KG1 (cell line): Measurements from ENCODE around the gene SLC47A1.
"Not testable (repeated sequence)": the region's sequence is repeated elsewhere in the genome, so short reads cannot be mapped to it uniquely, and the experiment has no call there.

Experiments
- DNase-seq: peaks from one replicate; lab custom pipeline; 2025; lab: John Stamatoyannopoulos, UW

SLC47A1 gene

DNA sequence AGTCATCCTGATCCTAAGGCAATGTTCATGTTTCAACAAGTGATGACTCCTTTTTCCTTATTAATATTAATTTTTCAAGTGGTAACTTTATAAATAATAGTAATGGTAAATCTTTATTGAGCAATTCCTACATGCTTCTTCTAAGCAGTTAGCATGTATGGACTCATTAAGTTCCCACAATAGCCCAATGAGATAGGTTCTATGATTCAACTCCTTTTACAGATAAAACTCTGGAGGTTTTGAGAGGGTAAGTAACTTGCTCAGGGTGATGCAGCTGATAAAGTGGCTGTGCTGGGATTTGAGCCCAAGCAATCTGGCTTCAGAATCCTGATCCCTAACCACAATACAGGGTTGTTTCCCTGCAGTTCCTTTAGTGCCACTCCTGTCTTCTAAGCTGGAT lies 25.3 kb downstream of the SLC47A1 start:
- DNase-seq = no peak

DNA sequence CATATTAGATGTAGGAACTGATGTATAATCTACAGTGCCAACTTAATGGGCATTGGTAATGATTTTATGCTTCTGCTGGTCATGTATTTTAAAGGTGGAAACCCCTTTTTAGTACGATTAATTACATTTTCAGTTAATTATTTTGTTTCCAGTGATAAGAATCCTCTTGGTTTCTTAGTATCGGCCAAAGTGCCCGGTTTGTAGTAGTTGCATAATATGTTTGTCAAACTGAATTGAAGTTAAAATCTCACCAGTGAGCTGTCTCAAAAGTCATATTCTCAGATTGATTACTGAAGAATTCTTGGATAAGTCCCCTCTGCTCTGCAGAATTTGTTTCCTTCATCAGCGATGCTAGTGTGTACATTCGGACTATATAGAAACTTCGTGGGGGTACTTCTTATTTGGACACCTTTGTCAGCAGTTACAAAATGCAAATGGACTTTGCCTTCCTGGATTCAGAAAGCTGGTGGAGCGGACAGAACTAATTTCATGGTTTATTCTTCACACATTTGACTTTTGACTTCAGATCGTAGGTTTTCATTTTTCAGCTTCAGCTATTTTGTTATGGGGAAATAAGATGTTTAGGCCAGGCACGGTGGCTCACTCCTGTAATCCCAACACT lies 28.2 kb downstream of the SLC47A1 start:
- no peak for DNase-seq

DNA sequence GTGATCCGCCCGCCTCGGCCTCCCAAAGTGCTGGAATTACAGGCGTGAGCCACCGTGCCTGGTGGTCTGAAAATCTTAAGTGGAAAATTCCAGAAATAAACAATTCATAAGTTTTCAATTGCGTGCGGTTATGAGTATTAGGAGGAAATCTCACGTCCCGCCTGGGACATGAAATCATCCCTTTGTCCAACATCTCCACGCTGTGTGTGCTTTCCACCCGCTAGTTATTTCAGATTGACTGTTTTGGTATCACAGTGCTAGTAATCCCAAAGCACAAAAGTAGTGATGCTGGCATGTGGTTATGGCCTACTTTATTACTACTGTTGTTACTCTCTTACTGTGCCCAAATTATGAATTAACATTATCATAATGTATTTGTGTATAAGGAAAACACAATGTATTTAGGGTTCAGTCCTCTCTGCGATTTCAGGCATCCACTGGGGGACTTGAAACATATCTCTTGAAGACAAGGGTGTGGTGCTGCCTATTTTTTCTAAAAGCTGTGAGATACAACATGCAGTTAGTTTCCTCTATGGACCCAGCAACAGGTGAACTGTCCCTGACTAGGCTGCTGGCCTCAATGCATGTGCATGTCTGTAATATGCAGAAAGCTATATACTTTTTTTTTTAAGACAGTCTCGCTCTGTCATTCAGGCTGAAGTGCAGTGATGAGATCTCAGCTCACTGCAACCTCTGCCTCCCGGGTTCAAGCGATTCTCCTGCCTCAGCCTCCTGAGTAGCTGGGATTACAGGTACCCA lies 32.3 kb downstream of the SLC47A1 start:
- DNase-seq = no peak

DNA sequence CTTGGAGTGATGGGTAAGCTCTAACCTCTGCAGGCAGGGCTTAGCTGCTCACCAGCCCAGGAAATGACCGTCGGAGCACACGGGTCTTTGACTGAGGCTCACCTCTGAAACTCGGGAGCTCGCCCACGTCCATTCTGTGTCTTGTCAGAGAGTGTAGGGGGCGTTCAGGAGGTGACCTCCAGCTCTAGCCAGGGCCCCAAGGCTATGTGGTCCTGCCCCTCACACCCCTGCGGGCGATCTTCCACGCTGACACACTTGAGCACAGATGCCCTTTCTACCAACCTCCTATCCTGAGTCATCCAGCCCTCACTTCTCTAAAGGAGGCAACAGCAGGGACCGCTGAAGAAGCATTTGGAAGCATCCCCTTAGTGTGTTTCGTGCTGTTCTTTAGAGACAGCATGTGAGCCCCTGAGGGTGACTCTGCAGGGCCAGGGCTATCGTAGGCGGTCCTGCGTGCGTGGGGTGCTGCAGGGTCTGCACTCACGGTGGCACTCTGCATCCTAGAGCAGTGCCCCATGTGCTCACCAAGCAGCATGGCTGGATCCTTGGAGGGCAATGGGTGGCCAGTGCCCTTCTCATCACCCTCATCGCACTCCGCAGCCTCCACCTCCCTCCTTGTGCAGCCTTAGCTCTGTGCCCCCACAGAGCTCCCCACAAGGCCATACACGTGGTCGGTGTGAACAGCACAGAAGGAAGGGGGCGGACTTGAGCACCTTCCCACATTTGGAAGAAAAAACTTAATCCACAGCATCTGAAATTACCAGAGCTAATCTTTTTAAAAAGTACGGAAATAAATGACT lies 33.8 kb downstream of the SLC47A1 start:
- DNase-seq = no peak

DNA sequence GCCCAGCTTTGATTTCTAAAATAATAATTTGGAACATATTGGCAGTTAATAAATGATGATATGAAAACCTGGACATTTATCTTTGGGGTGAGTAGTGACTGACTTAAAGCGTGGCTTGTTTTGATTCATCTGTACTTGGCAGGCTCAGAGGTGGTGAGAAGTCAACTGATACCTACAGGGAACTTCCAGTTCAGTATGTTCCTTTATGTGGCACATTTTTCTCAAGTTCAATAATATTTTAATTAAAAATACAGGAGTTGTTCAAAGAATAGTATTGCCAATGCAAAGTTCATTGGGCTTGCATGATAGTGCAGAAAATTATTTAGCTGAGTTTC lies 34.3 kb downstream of the SLC47A1 start:
- DNase-seq = no peak

DNA sequence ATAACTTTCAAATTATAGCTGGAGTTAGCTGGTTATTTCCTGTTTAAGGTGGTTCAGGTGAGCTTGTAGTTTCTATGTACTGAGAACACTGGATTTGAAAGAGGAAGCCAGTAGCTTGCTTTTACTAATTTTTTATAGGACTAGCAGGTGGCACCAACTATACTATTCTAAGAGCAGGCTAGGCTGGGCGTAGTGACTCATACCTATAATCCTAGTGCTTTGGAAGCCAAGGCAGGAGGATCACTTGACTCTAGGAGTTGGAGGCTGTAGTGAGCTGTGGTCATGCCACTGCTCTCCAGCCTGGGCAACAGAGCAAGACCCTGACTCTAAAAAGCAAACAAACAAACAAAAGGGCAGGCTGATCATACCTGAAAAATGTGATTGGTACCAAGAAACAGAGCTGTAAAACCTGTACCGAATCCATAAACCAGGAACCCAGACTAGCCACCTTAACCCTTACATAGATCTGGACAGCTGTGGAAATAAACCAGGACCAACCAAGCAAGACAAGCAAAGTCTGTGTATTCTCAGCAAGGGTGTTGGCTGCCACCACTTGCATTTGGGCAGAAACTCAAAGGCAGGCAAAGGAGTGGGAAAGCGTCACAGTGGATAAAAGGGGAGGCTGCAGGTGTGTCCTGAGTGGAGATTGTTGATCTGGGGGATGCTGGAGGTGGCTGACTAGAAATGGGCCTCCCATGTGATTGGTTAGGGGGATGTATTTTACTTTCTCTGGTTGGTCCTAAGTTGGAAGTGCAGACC lies 36.3 kb downstream of the SLC47A1 start:
- no peak for DNase-seq

DNA sequence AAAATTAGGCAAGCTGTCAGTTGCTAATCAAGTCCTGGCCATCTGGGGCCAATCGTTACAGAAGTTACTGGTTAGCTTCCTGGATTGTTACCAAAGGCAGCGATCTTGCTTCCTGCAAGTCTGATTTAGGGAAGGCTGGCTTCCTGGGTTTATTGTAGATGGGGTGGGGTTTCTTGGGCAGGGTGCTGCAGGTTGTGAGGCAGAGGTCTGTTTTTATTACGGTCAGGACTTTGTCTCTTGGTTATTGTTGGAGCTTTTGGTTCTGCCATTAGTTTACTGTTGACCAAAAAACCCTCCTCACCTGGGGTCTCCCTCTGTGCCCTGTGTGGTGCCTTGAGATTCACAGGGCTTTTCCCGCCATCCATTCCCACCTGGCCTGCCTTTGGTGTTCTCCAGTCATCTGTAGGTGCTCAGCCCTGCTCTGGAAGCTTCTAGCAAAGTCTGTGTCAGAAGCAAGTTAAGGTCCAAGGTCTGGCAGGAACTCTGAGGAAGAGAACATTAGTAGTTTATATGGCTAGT lies 36.9 kb downstream of the SLC47A1 start:
- DNase-seq = no peak

DNA sequence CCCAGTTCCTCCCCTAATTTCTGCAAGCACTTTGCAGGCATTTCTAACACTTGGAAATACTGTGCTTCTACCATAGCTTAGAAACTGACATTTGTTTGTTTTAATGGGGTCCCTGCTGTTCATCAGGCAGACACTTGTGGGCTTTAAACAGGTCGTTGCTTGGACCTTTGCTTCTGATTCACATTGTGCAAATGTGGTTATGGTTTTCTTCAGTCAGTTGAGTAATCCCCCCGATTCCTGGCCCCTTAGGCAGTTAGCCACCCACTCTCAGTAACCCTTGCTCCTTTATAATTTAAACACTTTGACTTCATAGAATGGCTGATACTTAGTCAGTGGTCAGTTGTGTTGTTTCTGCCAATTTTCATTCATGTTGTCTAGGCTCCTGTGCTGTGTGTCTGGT lies 39.4 kb downstream of the SLC47A1 start:
- no peak for DNase-seq

DNA sequence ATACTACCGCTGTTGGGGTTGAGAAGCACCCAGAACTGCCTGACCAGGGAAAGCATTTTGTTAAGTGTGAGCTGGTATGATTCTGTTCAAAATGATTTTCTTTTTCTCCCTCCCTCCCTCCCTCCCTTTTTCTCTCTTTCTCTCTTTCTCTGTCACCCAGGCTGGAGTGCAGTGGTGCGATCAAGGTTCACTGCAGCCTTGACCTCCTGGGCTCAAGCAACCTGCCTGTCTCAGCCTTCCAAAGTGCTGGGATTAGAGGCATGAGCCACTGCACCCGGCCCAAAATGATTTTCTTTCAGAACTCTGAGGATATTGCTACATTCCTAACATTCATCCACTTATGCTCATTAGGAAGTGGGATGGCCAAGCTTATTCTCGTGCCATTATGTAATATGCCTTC lies 41.3 kb downstream of the SLC47A1 start:
- DNase-seq = no peak

DNA sequence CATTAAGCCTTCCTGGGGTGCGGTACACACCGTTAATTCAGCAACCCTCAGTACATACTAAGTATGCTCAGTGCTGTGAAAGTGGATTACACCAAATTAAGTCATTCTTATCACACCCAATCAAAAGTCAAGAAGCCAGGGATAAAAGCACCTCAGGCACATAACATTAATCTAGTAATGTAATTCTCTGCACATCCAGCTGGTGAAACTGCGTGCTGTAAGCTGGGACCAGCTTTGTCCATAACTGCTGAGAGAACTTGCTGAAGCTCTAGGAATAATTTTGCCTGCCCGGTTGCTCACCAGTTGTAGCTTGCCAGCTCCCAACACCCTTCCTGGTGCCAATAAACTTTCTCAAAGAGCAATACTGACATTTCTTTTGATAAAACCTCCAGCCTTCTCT lies 44.9 kb downstream of the SLC47A1 start:
- no peak for DNase-seq

DNA sequence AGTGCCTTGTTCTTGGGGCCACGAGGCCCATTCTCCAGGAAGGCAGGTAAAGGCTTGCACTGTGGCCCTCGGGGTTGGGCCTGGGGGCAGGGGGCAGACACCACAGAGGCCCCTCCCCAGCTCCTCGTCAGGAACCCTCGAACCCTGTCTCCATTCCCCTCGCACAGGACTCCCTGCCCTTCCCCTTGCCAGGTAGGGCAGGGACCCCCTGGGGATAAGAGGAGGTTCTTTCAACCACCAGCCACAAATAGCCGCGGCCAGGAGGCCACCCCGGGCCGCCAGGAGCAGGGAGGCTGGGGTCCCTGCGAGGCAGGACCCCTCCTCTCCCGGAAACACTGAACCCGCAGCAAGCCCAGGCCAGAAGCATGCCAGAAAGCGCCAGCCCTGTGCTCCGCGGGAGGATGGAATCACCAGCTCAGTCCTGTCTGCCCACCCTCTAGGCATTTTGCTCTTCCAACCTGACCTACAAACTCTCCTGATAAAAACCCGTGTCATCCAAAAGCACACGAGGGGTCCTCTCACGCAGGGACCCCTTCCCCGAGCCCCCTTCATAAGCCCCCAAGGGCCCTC lies 45.6 kb downstream of the SLC47A1 start:
- DNase-seq = no peak

DNA sequence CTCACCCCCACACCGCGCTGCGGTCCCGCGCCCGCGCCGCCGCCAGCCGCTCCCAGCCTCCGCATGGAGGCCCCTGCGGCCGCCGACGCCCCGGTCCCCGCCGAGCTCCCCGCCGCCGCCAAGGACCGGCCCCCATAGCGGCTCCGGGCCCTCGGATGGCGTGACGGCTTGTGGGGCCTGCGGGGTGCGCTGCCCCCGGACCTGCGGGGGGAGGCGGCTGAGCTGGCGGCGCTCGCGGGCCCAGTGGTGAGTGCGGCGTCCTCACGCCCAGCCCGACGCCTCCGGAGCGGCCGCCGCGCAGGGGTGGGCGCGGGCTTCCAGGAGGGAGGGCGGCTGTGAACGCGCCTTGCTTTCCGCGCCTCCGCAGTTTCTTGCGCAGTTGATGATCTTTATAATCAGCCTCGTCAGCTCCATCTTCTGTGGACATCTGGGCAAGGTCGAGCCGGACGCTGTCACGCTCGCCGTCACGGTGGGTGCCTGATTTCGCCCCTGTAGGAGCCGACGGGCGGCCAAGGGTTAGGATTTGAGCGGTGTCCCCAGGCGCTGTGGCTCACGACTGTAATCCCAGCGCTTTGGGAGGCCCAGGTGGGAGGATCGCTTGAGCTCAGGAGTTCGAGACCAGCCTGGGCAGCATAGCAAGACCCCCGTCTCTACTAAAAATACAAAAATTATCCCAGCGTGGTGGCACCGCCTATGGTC lies 46.4 kb downstream of the SLC47A1 start:
- DNase-seq = no peak

DNA sequence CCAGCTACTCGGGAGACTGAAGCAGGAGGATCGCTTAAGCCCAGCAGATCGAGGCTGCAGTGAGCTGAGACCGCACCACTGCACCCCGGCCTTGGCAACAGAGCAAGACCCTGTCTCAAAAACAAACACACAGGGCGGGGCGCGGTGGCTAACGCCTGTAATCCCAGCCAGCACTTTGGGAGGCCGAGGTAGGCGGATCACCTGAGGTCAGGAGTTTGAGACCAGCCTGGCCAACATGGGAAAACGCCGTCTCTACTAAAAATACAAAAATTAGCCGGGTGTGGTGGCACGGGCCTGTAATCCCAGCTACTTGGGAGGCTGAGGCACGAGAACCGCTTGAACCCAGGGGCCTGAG lies 46.9 kb downstream of the SLC47A1 start:
- not testable (repeated sequence) for DNase-seq

DNA sequence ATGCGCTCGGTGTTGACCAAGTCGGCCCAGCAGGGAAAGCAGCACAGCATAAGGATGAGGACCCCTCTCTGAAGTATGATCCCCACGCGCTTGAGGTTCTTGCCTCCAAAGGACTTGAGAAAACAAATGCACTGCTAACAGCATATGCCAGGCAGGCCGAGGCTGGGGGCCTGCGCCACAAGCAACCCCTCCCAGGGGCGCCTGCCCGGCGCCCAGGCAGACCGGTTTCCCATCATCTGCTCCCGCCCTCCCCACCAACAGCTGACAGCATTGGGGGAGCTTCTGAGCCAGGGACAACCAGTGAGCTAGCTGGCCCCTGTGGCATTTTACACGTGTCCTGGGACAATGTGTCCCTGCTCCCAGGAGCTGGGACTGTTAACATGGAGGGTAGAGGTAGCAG lies 48.5 kb downstream of the SLC47A1 start:
- DNase-seq = not testable (repeated sequence)

DNA sequence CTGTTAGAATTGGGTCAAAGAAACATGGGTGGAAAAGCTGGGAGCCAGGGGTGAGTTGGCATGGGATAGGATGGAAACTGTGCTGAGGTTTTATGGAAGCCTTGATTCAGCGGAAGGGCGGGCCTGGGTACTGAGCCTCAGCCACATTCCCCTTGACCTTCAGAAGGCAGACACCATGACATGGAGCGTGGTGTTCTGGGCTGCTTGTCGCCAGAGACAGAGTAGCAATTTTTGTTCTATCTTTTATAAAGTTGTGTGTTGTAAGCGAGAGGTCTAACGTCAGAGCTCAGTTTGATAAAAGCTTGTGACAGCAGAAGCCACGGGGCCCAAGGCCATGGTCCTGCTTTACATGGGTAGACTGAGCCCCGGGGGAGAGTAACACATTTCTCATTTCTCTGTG lies 50.2 kb downstream of the SLC47A1 start:
- DNase-seq = no peak

DNA sequence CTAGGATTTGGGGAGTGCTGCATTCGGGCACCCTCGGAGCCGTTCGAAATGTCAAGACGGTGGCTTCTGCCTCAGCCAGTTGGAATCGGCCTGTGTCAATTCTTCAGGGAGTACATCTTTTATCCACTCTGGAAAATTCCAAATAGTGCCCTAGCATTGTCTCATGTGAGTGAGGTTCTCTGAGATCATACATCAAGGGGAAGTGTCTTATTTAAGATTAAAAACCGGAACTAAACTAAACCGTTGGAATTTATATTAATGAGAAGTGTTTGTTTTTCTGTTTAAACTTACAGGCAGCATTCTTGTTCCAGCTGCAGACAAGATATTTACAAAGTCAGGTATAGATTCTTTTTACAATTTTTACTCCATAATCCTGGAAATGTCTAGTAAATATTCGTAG lies 56.8 kb downstream of the SLC47A1 start:
- no peak for DNase-seq

DNA sequence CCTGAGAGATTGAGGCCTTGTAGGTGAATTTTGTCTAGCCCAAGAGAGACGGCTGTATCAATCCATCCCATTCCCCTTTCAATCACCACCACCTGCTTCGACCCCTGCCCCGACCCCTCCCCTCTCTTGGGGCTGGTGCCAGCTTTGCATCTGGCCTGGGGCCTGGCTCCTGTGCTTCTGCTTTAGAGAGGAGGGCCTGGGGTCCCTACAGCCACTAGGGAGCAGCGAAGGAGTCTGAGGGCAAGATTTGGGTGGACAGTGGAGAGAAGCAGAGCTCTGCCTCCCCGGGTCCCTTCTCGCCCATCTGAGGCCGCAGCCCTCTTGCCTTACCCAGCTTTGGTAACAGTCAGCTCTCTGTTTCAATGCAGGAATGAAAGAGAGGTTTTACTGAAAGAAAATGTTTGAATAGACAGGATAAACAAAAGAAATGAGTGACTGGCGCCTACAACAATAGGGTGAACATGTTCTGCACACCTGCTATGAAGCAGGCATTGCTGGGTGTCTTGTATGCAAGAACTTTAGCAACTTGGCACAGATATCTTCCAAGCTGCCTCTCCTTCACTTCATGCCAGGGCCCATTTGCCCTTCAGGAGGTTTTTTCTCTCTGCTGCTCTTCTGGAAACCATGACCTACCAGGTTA lies 57.4 kb downstream of the SLC47A1 start:
- no peak for DNase-seq

DNA sequence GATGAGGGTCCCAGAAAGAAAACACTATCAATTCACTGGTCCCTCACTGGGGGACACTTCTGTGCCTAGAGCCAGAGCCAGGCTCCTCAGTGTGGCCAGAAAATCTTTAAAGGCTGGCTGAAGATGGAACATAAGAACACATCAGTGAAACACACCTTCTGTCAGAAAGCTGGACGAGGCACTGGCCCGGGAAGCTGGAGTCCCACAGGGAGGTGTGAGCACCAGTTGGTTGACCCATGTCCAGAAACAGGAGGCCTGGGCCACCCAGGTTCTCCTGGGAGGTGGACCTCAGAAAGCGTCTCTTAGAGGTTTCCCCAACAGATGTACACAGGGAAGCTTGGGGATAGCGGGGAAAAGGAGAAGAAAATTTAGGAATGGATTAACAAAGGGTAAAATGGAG lies 58.7 kb downstream of the SLC47A1 start:
- no peak for DNase-seq

DNA sequence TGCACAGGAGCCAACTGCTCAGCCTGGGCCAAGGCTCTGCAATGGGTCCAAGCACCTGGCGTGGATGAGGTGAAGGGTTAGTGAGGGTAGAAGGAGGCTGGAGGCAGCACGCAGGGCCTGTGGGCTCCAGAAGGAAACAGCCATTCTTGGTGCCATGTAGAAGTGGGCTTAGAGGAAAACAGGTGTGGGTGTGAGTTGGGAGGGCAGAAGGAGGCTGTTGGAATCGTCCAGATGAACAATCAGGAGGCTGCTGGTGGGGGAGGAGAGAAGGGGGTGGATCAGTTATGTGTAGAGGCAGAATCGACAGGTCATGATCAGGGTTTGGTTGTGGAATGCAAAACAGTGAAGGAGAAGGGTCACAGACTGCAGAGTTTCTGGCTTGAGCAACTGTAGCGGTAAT lies 63.2 kb downstream of the SLC47A1 start:
- DNase-seq = no peak

DNA sequence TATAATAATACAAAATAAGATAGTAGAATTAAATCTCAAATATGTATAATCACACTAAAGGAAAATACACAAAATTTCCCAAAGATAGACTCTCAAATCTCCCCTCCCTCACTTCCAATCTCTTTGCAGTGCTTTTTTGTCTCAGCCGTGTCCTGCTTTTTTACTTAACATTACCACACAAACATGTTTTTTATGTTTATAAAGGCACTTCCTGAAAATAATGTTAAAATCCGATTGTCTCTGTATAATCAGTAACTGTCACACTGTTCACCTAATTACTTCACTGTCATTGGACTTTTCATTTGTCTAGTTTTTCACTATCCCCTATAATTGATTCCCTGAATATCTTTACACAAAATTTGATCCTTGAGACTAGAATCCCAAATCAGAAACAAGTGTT lies 76.7 kb downstream of the SLC47A1 start:
- DNase-seq = no peak

DNA sequence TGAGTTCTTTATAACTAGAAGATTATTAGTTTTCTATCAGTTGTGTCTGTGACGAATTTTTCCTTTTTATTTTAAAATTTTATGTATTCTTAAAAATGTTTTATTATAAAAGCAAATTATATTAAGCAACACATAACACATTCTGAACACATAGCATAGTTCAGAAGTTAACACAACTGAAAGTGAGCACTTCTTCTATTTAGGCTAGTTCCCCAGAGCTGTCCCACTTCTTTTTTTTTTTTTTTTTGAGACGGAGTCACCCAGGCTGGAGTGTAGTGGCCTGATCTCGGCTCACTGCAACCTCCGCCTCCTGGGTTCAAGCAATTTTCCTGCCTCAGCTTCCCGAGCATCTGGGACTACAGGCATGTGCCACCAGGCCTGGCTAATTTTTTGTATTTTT lies 77.2 kb downstream of the SLC47A1 start:
- no peak for DNase-seq
